ENCODE measurements around the gene GRIK4.

The GRIK4 gene

DNA sequence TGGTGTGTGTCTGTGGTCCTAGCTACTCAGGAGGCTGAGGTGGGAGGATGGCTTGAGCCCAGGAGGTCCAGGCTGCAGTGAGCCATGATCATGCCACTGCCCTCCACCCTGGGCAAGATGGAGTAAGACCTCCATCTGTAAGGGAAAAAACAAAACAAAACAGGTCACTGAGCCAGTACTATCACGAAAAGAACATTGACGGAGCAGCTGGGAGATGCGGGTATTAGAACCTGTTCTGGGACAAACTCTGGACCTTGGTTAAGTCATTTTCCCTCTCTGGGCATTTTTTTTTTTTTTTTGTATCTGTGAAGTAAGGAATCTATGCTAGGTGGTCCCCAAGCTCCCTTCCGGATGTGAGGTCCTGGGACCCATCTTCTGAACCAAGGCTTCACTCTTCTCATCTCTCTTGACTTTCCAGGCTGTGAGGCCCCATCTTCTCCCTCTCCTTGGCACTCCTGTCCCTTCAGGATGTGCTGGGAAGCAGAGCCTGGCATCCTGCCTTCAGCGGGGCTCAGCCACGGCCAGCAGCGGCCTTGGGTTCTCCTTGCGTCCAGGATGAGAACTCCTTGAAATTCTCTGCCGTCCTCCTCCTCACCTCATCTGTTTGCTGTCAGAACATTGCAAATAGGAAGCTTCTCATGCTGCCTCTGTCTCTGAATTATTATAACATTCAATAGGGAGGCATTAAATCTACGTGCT lies 130.8 kb downstream of the GRIK4 start:
- TF ChIP-seq, protein P1, sequence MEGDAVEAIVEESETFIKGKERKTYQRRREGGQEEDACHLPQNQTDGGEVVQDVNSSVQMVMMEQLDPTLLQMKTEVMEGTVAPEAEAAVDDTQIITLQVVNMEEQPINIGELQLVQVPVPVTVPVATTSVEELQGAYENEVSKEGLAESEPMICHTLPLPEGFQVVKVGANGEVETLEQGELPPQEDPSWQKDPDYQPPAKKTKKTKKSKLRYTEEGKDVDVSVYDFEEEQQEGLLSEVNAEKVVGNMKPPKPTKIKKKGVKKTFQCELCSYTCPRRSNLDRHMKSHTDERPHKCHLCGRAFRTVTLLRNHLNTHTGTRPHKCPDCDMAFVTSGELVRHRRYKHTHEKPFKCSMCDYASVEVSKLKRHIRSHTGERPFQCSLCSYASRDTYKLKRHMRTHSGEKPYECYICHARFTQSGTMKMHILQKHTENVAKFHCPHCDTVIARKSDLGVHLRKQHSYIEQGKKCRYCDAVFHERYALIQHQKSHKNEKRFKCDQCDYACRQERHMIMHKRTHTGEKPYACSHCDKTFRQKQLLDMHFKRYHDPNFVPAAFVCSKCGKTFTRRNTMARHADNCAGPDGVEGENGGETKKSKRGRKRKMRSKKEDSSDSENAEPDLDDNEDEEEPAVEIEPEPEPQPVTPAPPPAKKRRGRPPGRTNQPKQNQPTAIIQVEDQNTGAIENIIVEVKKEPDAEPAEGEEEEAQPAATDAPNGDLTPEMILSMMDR (IDR thresholded peaks at IDR 0.05; ENCODE audit: insufficient read depth, low read depth, low read length, missing control alignments) = no peak
- no peak for DNase-seq (ENCODE audit: low read depth)
- H3K4me3 ChIP-seq (ENCODE audit: low read length) = no peak overlapping the region

GRCh38 chr11:120643284-120643683 lies 131.7 kb downstream of the GRIK4 start:
- no peak overlapping the region for H3K4me3 ChIP-seq (ENCODE audit: low read length)
- TF ChIP-seq, protein P1 (IDR thresholded peaks at IDR 0.05; ENCODE audit: insufficient read depth, low read depth, low read length, missing control alignments) = no peak
- DNase-seq (ENCODE audit: low read depth) = peak; percentile 7

DNA sequence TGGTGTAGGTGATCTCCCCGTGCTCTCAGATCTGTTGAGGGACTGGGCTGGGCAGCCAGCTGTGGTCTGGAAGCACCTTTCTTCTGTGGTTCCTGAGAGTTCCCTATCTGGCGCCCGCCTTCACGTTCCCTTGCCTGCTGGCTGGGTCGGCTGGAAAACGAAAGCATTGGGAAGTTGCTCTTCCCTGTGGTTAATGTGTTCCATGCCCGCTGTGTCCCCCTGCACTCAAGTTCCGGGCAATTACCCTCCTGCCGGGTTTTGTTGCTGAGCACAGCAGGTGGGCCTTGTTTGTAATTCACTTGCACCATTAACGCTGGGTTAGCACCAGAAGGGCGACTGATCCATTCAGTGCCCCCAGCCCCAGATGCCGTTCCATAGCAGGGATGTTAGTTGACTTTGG lies 134.1 kb downstream of the GRIK4 start:
- DNase-seq (ENCODE audit: low read depth) = no peak
- H3K4me3 ChIP-seq (ENCODE audit: low read length) = no peak overlapping the region
- TF ChIP-seq, protein P1 (IDR thresholded peaks at IDR 0.05; ENCODE audit: insufficient read depth, low read depth, low read length, missing control alignments) = no peak

DNA sequence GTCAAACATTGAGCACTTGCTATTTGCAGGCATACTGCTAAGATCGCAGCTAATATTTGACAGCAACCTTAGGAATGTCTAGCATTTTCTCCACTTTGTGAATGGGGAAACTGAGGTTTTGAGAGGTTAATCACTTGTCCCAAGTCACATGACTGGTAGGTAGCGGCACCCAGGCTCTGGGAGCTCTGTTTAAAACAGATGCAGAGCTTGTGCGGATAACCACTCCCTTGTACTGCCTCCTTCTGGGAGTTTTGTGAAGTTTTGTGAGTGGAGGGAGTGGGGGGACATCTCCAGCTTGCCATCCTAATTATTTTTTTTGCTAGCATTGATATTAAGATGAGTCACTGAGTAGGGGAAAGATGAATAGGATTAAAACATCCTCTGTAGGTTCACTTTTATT lies 134.7 kb downstream of the GRIK4 start:
- DNase-seq (ENCODE audit: low read depth) = no peak
- TF ChIP-seq, protein P1 (IDR thresholded peaks at IDR 0.05; ENCODE audit: insufficient read depth, low read depth, low read length, missing control alignments) = no peak
- H3K4me3 ChIP-seq (ENCODE audit: low read length) = no peak overlapping the region

DNA sequence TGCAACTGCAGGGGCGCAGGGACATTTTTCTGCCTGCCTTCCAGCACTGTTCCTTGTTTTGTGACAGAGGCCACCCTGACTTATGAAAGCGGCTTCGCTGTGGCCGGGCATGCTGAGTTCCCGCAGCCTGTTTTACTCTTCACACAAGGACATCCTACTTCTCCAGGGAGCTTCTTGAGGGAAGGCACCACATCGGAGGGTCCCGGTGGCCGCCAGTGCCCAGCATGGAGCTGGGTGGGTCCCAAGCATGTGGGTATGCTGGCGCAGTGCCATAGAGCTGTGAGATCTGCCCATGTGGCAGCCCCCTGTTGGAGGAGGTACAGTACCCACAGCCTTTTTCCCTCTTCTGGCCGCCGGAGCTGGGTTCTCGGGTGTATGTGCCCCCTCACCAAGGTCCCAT lies 136.1 kb downstream of the GRIK4 start:
- no peak overlapping the region for H3K4me3 ChIP-seq (ENCODE audit: low read length)
- TF ChIP-seq, protein P1 (IDR thresholded peaks at IDR 0.05; ENCODE audit: insufficient read depth, low read depth, low read length, missing control alignments) = no peak
- no peak for DNase-seq (ENCODE audit: low read depth)

- TF ChIP-seq, protein P1 (IDR thresholded peaks at IDR 0.05; ENCODE audit: insufficient read depth, low read depth, low read length, missing control alignments) = no peak
- H3K4me3 ChIP-seq (ENCODE audit: low read length) = no peak overlapping the region
- DNase-seq (ENCODE audit: low read depth) = no peak
Observed at GRCh38 chr11:120648771-120649170, 137.2 kb downstream of the GRIK4 start.

DNA sequence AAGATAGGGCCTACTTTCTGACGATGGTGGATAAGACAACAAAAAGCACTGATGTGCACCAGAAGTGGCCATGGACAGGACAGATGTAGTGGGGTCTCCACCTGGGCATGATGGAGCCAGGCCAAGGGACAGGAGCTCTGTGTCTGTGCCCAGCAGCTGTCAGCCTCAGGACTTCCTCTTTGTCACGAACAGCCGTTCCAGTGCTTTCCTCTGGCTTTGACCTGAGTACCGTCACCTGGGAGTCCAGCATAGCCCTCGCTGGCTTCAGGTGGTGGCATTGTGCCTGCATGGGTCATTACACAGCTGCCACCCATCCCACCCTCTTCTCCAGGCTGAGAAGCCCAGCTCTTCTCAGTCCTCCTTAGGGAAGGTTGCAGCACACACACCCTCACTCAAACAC lies 137.8 kb downstream of the GRIK4 start:
- no peak overlapping the region for H3K4me3 ChIP-seq (ENCODE audit: low read length)
- TF ChIP-seq, protein P1 (IDR thresholded peaks at IDR 0.05; ENCODE audit: insufficient read depth, low read depth, low read length, missing control alignments) = no peak
- no peak for DNase-seq (ENCODE audit: low read depth)
